ENCODE measurements around the gene KIF1B. TPM values are rescaled to one million over a fixed set of nuclear protein-coding genes. Genes with fewer than 3 reads are reported as not detected.
A peak's percentile ranks its signal among the peaks of the same experiment; 100 is the strongest.

The KIF1B gene
- total and polyA plus RNA-seq, 9 of the 15 experiments (the other 6 are each of a cell fraction or from before 2014, with no cell fraction given), result 2.8 to 19.8 (median 11.9) TPM

DNA sequence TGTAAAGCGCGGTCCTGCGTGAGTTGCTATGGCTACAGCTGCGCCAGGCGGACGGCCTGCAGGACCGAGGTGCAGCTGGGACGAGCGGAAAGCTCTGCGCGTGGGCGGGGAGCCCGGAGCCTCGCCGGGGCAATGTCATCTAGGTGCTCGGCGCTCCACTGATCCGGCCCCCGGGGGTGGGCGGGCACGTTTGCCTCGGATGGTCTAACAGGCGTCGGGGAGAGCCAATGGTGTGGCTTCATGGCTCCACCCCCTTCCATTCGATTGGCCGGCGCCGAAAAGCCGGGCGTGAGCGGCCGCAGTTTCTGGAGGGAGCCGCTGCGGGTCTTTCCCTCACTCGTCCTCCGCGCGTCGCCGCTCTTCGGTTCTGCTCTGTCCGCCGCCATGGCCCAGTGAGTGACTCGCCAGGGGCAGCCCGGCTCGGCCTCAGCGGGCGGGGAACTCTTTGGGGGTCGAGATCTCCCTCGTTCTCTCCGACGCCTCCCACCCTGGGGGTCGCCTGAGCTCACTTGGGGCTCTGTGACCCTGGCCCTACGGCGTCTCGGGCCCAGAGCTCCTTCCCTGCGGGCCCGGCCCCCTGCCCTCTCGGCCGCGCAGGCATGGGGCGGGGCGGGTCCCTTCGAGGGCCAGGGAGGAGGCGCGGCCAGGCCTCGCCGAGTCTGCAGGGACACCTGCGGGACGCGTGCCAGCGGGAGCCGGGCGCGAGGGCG lies 188.5 kb downstream of the KIF1B start, which contains the start of gene PGD (continued):
- TF ChIP-seq, protein P1, sequence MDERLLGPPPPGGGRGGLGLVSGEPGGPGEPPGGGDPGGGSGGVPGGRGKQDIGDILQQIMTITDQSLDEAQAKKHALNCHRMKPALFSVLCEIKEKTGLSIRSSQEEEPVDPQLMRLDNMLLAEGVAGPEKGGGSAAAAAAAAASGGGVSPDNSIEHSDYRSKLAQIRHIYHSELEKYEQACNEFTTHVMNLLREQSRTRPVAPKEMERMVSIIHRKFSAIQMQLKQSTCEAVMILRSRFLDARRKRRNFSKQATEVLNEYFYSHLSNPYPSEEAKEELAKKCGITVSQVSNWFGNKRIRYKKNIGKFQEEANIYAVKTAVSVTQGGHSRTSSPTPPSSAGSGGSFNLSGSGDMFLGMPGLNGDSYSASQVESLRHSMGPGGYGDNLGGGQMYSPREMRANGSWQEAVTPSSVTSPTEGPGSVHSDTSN (CRISPR knock-in tag; IDR thresholded peaks at IDR 0.05; ENCODE audit: low read depth), result peak; percentile 81
- TF ChIP-seq, protein P1 (tag; conservative IDR thresholded peaks at IDR 0.05; ENCODE audit: low read depth), result peak; percentile 99
- TF ChIP-seq TBL1XR1 (IDR thresholded peaks at IDR 0.05; ENCODE audit: low read length in 2 of 2) (0 out of 4 replicates have a peak, but pooled peaks of 1 of the 2 experiments have one; percentile 8), ZBTB43 (CRISPR knock-in tag; IDR thresholded peaks at IDR 0.05) (no peak), RREB1 (CRISPR knock-in tag; IDR thresholded peaks at IDR 0.05) (peak; percentile 88), GATAD2B (IDR thresholded peaks at IDR 0.05; ENCODE audit: borderline replicate concordance) (peak; percentile 70), SMAD4 (CRISPR knock-in tag; conservative IDR thresholded peaks at IDR 0.05) (peak; percentile 46), FOS (IDR thresholded peaks at IDR 0.05; ENCODE audit: extremely low read depth, insufficient read length) (peak; percentile 98), RNF2 (IDR thresholded peaks at IDR 0.05) (peak; percentile 93)
- TF ChIP-seq, protein P2, sequence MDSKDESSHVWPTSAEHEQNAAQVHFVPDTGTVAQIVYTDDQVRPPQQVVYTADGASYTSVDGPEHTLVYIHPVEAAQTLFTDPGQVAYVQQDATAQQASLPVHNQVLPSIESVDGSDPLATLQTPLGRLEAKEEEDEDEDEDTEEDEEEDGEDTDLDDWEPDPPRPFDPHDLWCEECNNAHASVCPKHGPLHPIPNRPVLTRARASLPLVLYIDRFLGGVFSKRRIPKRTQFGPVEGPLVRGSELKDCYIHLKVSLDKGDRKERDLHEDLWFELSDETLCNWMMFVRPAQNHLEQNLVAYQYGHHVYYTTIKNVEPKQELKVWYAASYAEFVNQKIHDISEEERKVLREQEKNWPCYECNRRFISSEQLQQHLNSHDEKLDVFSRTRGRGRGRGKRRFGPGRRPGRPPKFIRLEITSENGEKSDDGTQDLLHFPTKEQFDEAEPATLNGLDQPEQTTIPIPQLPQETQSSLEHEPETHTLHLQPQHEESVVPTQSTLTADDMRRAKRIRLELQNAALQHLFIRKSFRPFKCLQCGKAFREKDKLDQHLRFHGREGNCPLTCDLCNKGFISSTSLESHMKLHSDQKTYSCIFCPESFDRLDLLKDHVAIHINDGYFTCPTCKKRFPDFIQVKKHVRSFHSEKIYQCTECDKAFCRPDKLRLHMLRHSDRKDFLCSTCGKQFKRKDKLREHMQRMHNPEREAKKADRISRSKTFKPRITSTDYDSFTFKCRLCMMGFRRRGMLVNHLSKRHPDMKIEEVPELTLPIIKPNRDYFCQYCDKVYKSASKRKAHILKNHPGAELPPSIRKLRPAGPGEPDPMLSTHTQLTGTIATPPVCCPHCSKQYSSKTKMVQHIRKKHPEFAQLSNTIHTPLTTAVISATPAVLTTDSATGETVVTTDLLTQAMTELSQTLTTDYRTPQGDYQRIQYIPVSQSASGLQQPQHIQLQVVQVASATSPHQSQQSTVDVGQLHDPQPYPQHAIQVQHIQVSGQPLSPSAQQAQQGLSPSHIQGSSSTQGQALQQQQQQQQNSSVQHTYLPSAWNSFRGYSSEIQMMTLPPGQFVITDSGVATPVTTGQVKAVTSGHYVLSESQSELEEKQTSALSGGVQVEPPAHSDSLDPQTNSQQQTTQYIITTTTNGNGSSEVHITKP (IDR thresholded peaks at IDR 0.05; ENCODE audit: partially characterized antibody), result peak; percentile 65
- TF ChIP-seq, protein P3, sequence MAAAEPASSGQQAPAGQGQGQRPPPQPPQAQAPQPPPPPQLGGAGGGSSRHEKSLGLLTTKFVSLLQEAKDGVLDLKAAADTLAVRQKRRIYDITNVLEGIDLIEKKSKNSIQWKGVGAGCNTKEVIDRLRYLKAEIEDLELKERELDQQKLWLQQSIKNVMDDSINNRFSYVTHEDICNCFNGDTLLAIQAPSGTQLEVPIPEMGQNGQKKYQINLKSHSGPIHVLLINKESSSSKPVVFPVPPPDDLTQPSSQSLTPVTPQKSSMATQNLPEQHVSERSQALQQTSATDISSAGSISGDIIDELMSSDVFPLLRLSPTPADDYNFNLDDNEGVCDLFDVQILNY (CRISPR knock-in tag; IDR thresholded peaks at IDR 0.05), result 0 out of 2 replicates have a peak, but pooled peaks have one; percentile 19
